Keratinocyte (primary cell): ENCODE results near the gene MPO.

Source experiments
- EZH2 ChIP-seq: IDR thresholded peaks from one replicate; pipeline ENCODE4 v1.6.1; 2012; ENCODE audit warnings: inconsistent platforms, mild to moderate bottlenecking, low read length, moderate library complexity
- TF ChIP-seq, protein P1 (sequence below), 3 experiments: IDR thresholded peaks in 1 of 3; conservative IDR thresholded peaks in 1 of 3; optimal IDR thresholded peaks in 1 of 3; 2 replicates in 2 of 3; 3 replicates in 1 of 3; pipeline versions ENCODE3 to v1.5.1; 2011; ENCODE audit warnings: low read length in 3 of 3, mild to moderate bottlenecking in 3 of 3, moderate library complexity in 2 of 3, control low read depth in 1 of 3, inconsistent platforms in 1 of 3; ENCODE audit not compliant: insufficient read depth in 2 of 3; ENCODE audit errors: extremely low read depth in 1 of 3

DNA sequence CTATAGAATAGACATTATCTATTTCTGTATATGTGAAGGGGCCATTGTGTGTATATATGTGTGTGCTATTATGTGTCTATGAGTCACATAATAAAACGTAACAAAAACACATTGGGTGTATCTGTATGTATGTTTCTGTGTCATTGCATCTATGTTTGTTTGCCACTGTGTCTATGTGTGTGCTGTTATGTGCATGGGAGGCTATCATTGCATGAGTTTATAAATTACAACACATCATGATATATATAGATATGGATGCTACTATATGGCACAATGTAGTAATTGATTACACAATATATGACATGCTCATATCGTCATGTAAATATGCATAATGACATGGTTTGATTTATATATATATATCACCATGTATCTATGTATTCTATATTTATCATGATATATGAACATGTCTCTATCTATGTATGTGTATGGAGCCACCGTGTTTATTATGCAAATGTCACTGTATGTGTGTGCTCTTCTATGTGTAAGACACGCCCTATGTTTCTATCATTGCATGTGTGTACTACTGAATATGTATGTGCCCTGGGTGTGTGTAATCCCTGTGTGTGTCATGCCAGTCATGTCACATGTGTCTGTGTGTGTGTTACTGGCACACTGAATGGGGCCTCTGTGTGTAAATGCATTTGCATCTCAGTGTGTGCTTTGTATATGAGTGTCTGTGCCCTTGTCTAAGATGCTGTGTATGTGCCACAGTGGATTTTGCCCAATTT is 49.2 kb upstream of the MPO start:
- TF ChIP-seq, protein P1, sequence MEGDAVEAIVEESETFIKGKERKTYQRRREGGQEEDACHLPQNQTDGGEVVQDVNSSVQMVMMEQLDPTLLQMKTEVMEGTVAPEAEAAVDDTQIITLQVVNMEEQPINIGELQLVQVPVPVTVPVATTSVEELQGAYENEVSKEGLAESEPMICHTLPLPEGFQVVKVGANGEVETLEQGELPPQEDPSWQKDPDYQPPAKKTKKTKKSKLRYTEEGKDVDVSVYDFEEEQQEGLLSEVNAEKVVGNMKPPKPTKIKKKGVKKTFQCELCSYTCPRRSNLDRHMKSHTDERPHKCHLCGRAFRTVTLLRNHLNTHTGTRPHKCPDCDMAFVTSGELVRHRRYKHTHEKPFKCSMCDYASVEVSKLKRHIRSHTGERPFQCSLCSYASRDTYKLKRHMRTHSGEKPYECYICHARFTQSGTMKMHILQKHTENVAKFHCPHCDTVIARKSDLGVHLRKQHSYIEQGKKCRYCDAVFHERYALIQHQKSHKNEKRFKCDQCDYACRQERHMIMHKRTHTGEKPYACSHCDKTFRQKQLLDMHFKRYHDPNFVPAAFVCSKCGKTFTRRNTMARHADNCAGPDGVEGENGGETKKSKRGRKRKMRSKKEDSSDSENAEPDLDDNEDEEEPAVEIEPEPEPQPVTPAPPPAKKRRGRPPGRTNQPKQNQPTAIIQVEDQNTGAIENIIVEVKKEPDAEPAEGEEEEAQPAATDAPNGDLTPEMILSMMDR (optimal IDR thresholded peaks at IDR 0.05 in 1 of 3, IDR thresholded peaks at IDR 0.05 in 1 of 3, conservative IDR thresholded peaks at IDR 0.05 in 1 of 3; ENCODE audit: extremely low read depth in 1 of 3, insufficient read depth in 2 of 3, low read length in 3 of 3): no peak
- no peak for TF ChIP-seq EZH2
